HepG2 (cell line): ENCODE results near the gene PSPH. TPM values are rescaled to one million over a fixed set of nuclear protein-coding genes. Genes with fewer than 3 reads are reported as not detected.

Experiments
- FOXA1 ChIP-seq, 2 experiments: fragments of 450-650 bp in 1 of 2; sonication (generic) in 1 of 2; formaldehyde crosslinking in 1 of 2; IDR thresholded peaks; 2 replicates each; pipeline versions ENCODE4 v1.4.0 to v1.6.1; 2016 to 2020; ENCODE audit warnings: missing genetic modification reagents in 1 of 2
- GTF2F1 ChIP-seq: fragments of 150-350 bp; IDR thresholded peaks from 2 replicates; pipeline ENCODE4 v1.6.1; 2014; ENCODE audit warnings: low read length
- KDM3A ChIP-seq: IDR thresholded peaks from 2 replicates; pipeline ENCODE4 v1.6.1; 2018; ENCODE audit warnings: low read depth, missing compliant biosample characterization
- KLF15 ChIP-seq: sonication (generic); formaldehyde crosslinking; IDR thresholded peaks from 2 replicates; pipeline ENCODE4 v1.8.1; 2023; ENCODE audit warnings: borderline replicate concordance, mild to moderate bottlenecking, inconsistent platforms, missing genetic modification reagents, mixed read lengths
- LCORL ChIP-seq, 2 experiments: fragments of 450-650 bp in 1 of 2; sonication (generic) in 1 of 2; formaldehyde crosslinking in 1 of 2; IDR thresholded peaks; 2 replicates each; pipeline versions ENCODE4 v1.5.0 to v1.6.1; 2017 to 2020; ENCODE audit warnings: antibody characterized with exemption in 1 of 2, missing genetic modification reagents in 1 of 2
- MIER2 ChIP-seq: IDR thresholded peaks from 2 replicates; pipeline ENCODE4 v1.6.1; 2016; ENCODE audit warnings: missing biosample characterization, missing genetic modification reagents
- MTF2 ChIP-seq: sonication (generic); formaldehyde crosslinking; IDR thresholded peaks from 2 replicates; pipeline ENCODE4 v1.5.0; 2020; ENCODE audit warnings: missing genetic modification reagents, borderline replicate concordance
- NAIF1 ChIP-seq: sonication (generic); formaldehyde crosslinking; IDR thresholded peaks from 2 replicates; pipeline ENCODE4 v1.5.0; 2020; ENCODE audit warnings: mild to moderate bottlenecking, missing genetic modification reagents, borderline replicate concordance
- NR2C2 ChIP-seq: sonication (generic); formaldehyde crosslinking; IDR thresholded peaks from 2 replicates; pipeline ENCODE4 v1.4.0; 2020; ENCODE audit warnings: missing genetic modification reagents, mild to moderate bottlenecking, moderate library complexity, borderline replicate concordance
- PAWR ChIP-seq: sonication (generic); formaldehyde crosslinking; IDR thresholded peaks from 2 replicates; pipeline ENCODE4 v1.4.0; 2020; ENCODE audit warnings: missing genetic modification reagents, mild to moderate bottlenecking, borderline replicate concordance
- PHF20 ChIP-seq: sonication (generic); formaldehyde crosslinking; IDR thresholded peaks from 2 replicates; pipeline ENCODE4 v1.5.0; 2020; ENCODE audit warnings: mild to moderate bottlenecking, missing genetic modification reagents
- SIN3A ChIP-seq: IDR thresholded peaks from 2 replicates; pipeline ENCODE4 v1.6.1; 2011; ENCODE audit warnings: low read depth, mild to moderate bottlenecking, control low read depth, low read length, borderline replicate concordance
- STAT5B ChIP-seq: sonication (generic); formaldehyde crosslinking; IDR thresholded peaks from 2 replicates; pipeline ENCODE4 v1.4.0; 2020; ENCODE audit warnings: missing genetic modification reagents
- TBP ChIP-seq: sonication (generic); formaldehyde crosslinking; IDR thresholded peaks from 2 replicates; pipeline ENCODE4 v1.5.0; 2020; ENCODE audit warnings: missing genetic modification reagents
- THAP8 ChIP-seq: sonication (generic); formaldehyde crosslinking; IDR thresholded peaks from 2 replicates; pipeline ENCODE4 v1.5.1; 2020; ENCODE audit warnings: missing genetic modification reagents, mild to moderate bottlenecking, borderline replicate concordance
- ZFP82 ChIP-seq: sonication (generic); formaldehyde crosslinking; IDR thresholded peaks from 2 replicates; pipeline ENCODE4 v1.5.1; 2020; ENCODE audit warnings: mild to moderate bottlenecking, missing genetic modification reagents, borderline replicate concordance
- ZNF20 ChIP-seq: sonication (generic); formaldehyde crosslinking; IDR thresholded peaks from 2 replicates; pipeline ENCODE4 v1.4.0; 2020; ENCODE audit warnings: mild to moderate bottlenecking, moderate library complexity, missing genetic modification reagents
- ZNF205 ChIP-seq: IDR thresholded peaks from 2 replicates; pipeline ENCODE4 v1.6.1; 2018; ENCODE audit warnings: missing biosample characterization, missing genetic modification reagents
- ZNF30 ChIP-seq: sonication (generic); formaldehyde crosslinking; IDR thresholded peaks from 2 replicates; pipeline ENCODE4 v1.5.0; 2020; ENCODE audit warnings: mild to moderate bottlenecking, missing genetic modification reagents
- ZNF768 ChIP-seq: sonication (generic); formaldehyde crosslinking; IDR thresholded peaks from 2 replicates; pipeline ENCODE4 v1.4.0; 2020; ENCODE audit warnings: missing genetic modification reagents
- polyA plus RNA-seq, 8 experiments: library from polyadenylated mRNA; depleted of rRNA in 3 of 8; stranded (reverse) in 7 of 8; unstranded in 1 of 8; fragments of >200 nt; fragmentation: Illumina TruSeq in 4 of 8; extraction: Trizol in 4 of 8; gene quantifications; 2 replicates each; pipeline versions ENCODE4 v1.2.1 to v1.2.3, GENCODE V29; 2011 to 2016; ENCODE audit warnings: low read depth in 4 of 8, missing spikeins in 1 of 8, mixed read lengths in 1 of 8; ENCODE audit not compliant: insufficient read depth in 1 of 8
- total RNA-seq, 5 experiments: library from RNA; depleted of rRNA; stranded (reverse); fragments of >200 nt; fragmentation: Illumina TruSeq; extraction: Trizol; gene quantifications; 2 replicates each; pipeline ENCODE4 v1.2.3, GENCODE V29; 2016; ENCODE audit warnings: low read depth in 1 of 5
- TF ChIP-seq, protein P1 (sequence below): fragments of 450-650 bp; IDR thresholded peaks from 2 replicates; pipeline ENCODE4 v1.6.1; 2017
- TF ChIP-seq, protein P2 (sequence below): sonication (generic); formaldehyde crosslinking; IDR thresholded peaks from 2 replicates; pipeline ENCODE4 v1.9.0; 2021; ENCODE audit warnings: missing genetic modification reagents, borderline replicate concordance

The PSPH gene
- total and polyA plus RNA-seq, 2 of the 13 experiments (the other 11 are each of a cell fraction or from before 2014, with no cell fraction given): 85.5 to 124 TPM

- no peak; the same call in 1 of the 2 replicates for TF ChIP-seq MIER2 (CRISPR knock-in tag)
- TF ChIP-seq PHF20 (CRISPR knock-in tag): no peak; the same call in 1 of the 2 replicates
- TF ChIP-seq ZNF30 (CRISPR knock-in tag): no peak
- TF ChIP-seq FOXA1 (IDR thresholded peaks at IDR 0.05): no peak
- 0 out of 2 replicates have a peak, but pooled peaks have one; percentile 15 for TF ChIP-seq FOXA1 (CRISPR knock-in tag; IDR thresholded peaks at IDR 0.05)
- TF ChIP-seq ZFP82: peak; percentile 77; the same call in 1 of the 2 replicates
- TF ChIP-seq, protein P1, sequence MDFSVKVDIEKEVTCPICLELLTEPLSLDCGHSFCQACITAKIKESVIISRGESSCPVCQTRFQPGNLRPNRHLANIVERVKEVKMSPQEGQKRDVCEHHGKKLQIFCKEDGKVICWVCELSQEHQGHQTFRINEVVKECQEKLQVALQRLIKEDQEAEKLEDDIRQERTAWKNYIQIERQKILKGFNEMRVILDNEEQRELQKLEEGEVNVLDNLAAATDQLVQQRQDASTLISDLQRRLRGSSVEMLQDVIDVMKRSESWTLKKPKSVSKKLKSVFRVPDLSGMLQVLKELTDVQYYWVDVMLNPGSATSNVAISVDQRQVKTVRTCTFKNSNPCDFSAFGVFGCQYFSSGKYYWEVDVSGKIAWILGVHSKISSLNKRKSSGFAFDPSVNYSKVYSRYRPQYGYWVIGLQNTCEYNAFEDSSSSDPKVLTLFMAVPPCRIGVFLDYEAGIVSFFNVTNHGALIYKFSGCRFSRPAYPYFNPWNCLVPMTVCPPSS: no peak
- no peak for TF ChIP-seq TBP (CRISPR knock-in tag)
- TF ChIP-seq KDM3A (CRISPR knock-in tag): peak; percentile 67; the same call in 1 of the 2 replicates
- TF ChIP-seq MTF2 (CRISPR knock-in tag): no peak
- no peak for TF ChIP-seq STAT5B
- peak; percentile 38; the same call in 1 of the 2 replicates for TF ChIP-seq NR2C2 (CRISPR knock-in tag)
- no peak for TF ChIP-seq KLF15 (CRISPR knock-in tag)
- TF ChIP-seq GTF2F1: no peak
- TF ChIP-seq LCORL (IDR thresholded peaks at IDR 0.05): 0 out of 2 replicates have a peak, but pooled peaks have one; percentile 24
- TF ChIP-seq LCORL (CRISPR knock-in tag; IDR thresholded peaks at IDR 0.05): peak; percentile 70; the same call in 1 of the 2 replicates
- TF ChIP-seq, protein P2, sequence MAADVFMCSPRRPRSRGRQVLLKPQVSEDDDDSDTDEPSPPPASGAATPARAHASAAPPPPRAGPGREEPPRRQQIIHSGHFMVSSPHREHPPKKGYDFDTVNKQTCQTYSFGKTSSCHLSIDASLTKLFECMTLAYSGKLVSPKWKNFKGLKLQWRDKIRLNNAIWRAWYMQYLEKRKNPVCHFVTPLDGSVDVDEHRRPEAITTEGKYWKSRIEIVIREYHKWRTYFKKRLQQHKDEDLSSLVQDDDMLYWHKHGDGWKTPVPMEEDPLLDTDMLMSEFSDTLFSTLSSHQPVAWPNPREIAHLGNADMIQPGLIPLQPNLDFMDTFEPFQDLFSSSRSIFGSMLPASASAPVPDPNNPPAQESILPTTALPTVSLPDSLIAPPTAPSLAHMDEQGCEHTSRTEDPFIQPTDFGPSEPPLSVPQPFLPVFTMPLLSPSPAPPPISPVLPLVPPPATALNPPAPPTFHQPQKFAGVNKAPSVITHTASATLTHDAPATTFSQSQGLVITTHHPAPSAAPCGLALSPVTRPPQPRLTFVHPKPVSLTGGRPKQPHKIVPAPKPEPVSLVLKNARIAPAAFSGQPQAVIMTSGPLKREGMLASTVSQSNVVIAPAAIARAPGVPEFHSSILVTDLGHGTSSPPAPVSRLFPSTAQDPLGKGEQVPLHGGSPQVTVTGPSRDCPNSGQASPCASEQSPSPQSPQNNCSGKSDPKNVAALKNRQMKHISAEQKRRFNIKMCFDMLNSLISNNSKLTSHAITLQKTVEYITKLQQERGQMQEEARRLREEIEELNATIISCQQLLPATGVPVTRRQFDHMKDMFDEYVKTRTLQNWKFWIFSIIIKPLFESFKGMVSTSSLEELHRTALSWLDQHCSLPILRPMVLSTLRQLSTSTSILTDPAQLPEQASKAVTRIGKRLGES (CRISPR knock-in tag): no peak
- no peak for TF ChIP-seq THAP8 (CRISPR knock-in tag)
- TF ChIP-seq SIN3A: peak; percentile 19; the same call in 1 of the 2 replicates
- no peak; the same call in 1 of the 2 replicates for TF ChIP-seq ZNF768 (CRISPR knock-in tag)
- peak; percentile 63; the same call in 1 of the 2 replicates for TF ChIP-seq ZNF205 (CRISPR knock-in tag)
- no peak for TF ChIP-seq PAWR (CRISPR knock-in tag)
- no peak for TF ChIP-seq NAIF1 (CRISPR knock-in tag)
- no peak for TF ChIP-seq ZNF20 (CRISPR knock-in tag)
Observed at GRCh38 chr7:56033671-56034432, 17.4 kb downstream of the PSPH start (continued).
